ENCODE results near the gene XRCC5.

DNA sequence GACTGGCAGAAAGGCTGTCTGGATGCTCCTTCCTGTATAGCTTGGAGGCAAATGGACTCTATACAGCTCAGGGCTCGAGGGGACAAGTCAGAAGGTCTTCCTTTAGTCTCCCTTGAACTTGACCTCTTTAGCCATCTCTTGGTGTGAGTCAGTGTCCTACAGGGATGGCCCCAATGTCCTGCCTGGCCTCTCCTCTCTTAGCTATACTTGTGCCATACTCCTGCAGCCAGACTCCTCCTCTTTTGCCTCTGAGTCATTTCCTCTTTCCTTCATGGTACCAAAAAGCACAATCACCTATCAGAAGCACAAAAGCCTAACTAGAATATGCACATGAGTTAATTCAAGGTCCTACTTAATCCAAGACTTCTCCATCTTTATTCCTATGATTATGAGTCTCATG lies 112.7 kb downstream of the XRCC5 start:
- TF ChIP-seq, protein P1, sequence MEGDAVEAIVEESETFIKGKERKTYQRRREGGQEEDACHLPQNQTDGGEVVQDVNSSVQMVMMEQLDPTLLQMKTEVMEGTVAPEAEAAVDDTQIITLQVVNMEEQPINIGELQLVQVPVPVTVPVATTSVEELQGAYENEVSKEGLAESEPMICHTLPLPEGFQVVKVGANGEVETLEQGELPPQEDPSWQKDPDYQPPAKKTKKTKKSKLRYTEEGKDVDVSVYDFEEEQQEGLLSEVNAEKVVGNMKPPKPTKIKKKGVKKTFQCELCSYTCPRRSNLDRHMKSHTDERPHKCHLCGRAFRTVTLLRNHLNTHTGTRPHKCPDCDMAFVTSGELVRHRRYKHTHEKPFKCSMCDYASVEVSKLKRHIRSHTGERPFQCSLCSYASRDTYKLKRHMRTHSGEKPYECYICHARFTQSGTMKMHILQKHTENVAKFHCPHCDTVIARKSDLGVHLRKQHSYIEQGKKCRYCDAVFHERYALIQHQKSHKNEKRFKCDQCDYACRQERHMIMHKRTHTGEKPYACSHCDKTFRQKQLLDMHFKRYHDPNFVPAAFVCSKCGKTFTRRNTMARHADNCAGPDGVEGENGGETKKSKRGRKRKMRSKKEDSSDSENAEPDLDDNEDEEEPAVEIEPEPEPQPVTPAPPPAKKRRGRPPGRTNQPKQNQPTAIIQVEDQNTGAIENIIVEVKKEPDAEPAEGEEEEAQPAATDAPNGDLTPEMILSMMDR (tag by site-specific recombination; IDR thresholded peaks at IDR 0.05), result no peak
- TF ChIP-seq ZNF311 (tag by site-specific recombination; IDR thresholded peaks at IDR 0.05; ENCODE audit: borderline replicate concordance), result no peak
- TF ChIP-seq ZNF768 (tag by site-specific recombination; IDR thresholded peaks at IDR 0.05), result no peak
- TF ChIP-seq ZNF596 (tag by site-specific recombination; IDR thresholded peaks at IDR 0.05), result no peak

Measured in HEK293 (cell line).